Gastrocnemius medialis (tissue), 4 donors: ENCODE data around the gene KRTAP5-7. TPM values are rescaled to one million over a fixed set of nuclear protein-coding genes. Genes with fewer than 3 reads are reported as not detected.

Source experiments
- ATAC-seq, 2 donors: fragments of 150-250 bp; one replicate each; pipeline ENCODE4 v1.9.1; 2016
- DNase-seq, 2 donors: peaks; one replicate each; pipeline ENCODE4 v3.0.0-alpha.2; 2019
- H3K27ac ChIP-seq, 4 donors: fragments of 200-600 bp; sonication (generic); 1 replicate in 1 of 4; 2 replicates in 3 of 4; pipeline ENCODE4 v1.5.1; 2016 to 2018; ENCODE audit warnings: mild to moderate bottlenecking in 2 of 4, moderate library complexity in 1 of 4
- H3K27me3 ChIP-seq, 3 donors: fragments of 200-600 bp; sonication (generic) in 2 of 3; 1 replicate in 1 of 3; 2 replicates in 2 of 3; pipeline versions ENCODE4 v1.5.1 to v1.6.0; 2016 to 2019; ENCODE audit warnings: mild to moderate bottlenecking in 1 of 3, moderate library complexity in 1 of 3
- H3K36me3 ChIP-seq, 2 donors: fragments of 200-600 bp; sonication (generic) in 1 of 2; one replicate each; pipeline ENCODE4 v1.5.1; 2017 to 2018
- H3K4me1 ChIP-seq, 2 donors: fragments of 200-600 bp; sonication (generic) in 1 of 2; one replicate each; pipeline ENCODE4 v1.5.1; 2016 to 2017; ENCODE audit warnings: mild to moderate bottlenecking in 2 of 2
- H3K4me3 ChIP-seq, 4 donors: fragments of 200-600 bp; sonication (generic) in 3 of 4; 1 replicate in 1 of 4; 2 replicates in 3 of 4; pipeline ENCODE4 v1.5.1; 2016 to 2019; ENCODE audit warnings: mild to moderate bottlenecking in 2 of 4
- H3K9me3 ChIP-seq, 3 donors: fragments of 200-600 bp; sonication (generic) in 2 of 3; 1 replicate in 1 of 3; 2 replicates in 2 of 3; pipeline ENCODE4 v1.5.1; 2016 to 2019
- CTCF ChIP-seq, 5 experiments: fragments of 450-650 bp in 3 of 5; fragments of 200-600 bp in 2 of 5; sonication (generic) in 2 of 5; IDR thresholded peaks in 4 of 5; conservative IDR thresholded peaks in 1 of 5; 1 replicate in 4 of 5; 2 replicates in 1 of 5; pipeline ENCODE4 v1.5.1; 2016 to 2019; ENCODE audit warnings: antibody characterized with exemption in 5 of 5, mild to moderate bottlenecking in 3 of 5, moderate library complexity in 3 of 5
- POLR2A ChIP-seq, 2 donors: fragments of 450-650 bp; IDR thresholded peaks; one replicate each; pipeline ENCODE4 v1.6.1; 2017; ENCODE audit warnings: antibody characterized with exemption in 2 of 2, mild to moderate bottlenecking in 2 of 2, moderate library complexity in 2 of 2
- in situ Hi-C, 4 donors: fragments of 200-750 bp; cut with MboI; loops; one replicate each; pipeline versions ENCODE4 v1.15.0 to v1.8.0; 2017; ENCODE audit warnings: low sequenced_read_pairs in 4 of 4
- intact Hi-C: fragments of 100-400 bp; cut with DNase I; formaldehyde crosslinking; loops from one replicate; pipeline ENCODE4 v1.15.1; 2023; ENCODE audit warnings: low total_unique reads
- total RNA-seq, 4 donors: library from RNA; depleted of rRNA; stranded (reverse); fragments of >200 nt; gene quantifications; one replicate each; pipeline versions ENCODE4 v1.1.0 to v1.2.3, GENCODE V29; 2016

The KRTAP5-7 gene
- total RNA-seq, 4 donors from 2014 or later: not detected

GRCh38 chr11:71491940-71492339 is 35.1 kb upstream of the KRTAP5-7 start:
- Histone ChIP-seq H3K9me3 (no peaks in the 10 kb centered on the region), H3K4me3 (no peak overlapping the region), H3K27me3 (no peaks in the 10 kb centered on the region), H3K4me1 (no peaks in the 10 kb centered on the region), H3K36me3 (peaks cover 0 to 53% of the 10 kb centered on the region in 2 donors), H3K27ac (no peak overlapping the region)
- TF ChIP-seq POLR2A (IDR thresholded peaks at IDR 0.05) (no peak), CTCF (IDR thresholded peaks at IDR 0.05 in 4 of 5, conservative IDR thresholded peaks at IDR 0.05 in 1 of 5) (no peak)
- no peak for DNase-seq
- intact Hi-C loops: no loop called here
- no peak for ATAC-seq
- in situ Hi-C loops: no loop called here

- ATAC-seq (no peak), DNase-seq (peak in 1 of 2 donors; percentile 4)
- in situ Hi-C loops (no loop called here), intact Hi-C loops (loop anchor here (5.0 kb wide), 1 partner anchor 43 kb away; the partner anchor contains the start of gene NADSYN1)
- Histone ChIP-seq H3K27ac (no peak overlapping the region), H3K4me1 (peaks cover 0 to 12% of the 10 kb centered on the region in 2 donors), H3K4me3 (no peak overlapping the region), H3K9me3 (no peaks in the 10 kb centered on the region), H3K36me3 (peaks cover 0 to 59% of the 10 kb centered on the region in 2 donors), H3K27me3 (no peaks in the 10 kb centered on the region)
- no peak for TF ChIP-seq CTCF (IDR thresholded peaks at IDR 0.05 in 4 of 5, conservative IDR thresholded peaks at IDR 0.05 in 1 of 5)
- no peak for TF ChIP-seq POLR2A (IDR thresholded peaks at IDR 0.05)
Observed at GRCh38 chr11:71495286-71496230, 31.5 kb upstream of the KRTAP5-7 start.

GRCh38 chr11:71496421-71496820 is 30.6 kb upstream of the KRTAP5-7 start:
- in situ Hi-C loops: no loop called here
- TF ChIP-seq CTCF (IDR thresholded peaks at IDR 0.05 in 4 of 5, conservative IDR thresholded peaks at IDR 0.05 in 1 of 5) (no peak), POLR2A (IDR thresholded peaks at IDR 0.05) (no peak)
- Histone ChIP-seq H3K9me3 (no peaks in the 10 kb centered on the region), H3K4me3 (no peak overlapping the region), H3K27ac (no peak overlapping the region), H3K27me3 (no peaks in the 10 kb centered on the region), H3K4me1 (peaks cover 0 to 14% of the 10 kb centered on the region in 2 donors), H3K36me3 (peaks cover 0 to 56% of the 10 kb centered on the region in 2 donors)
- DNase-seq (peak in 1 of 2 donors; percentile 8), ATAC-seq (no peak)
- intact Hi-C loops: loop anchor here (5.0 kb wide), 1 partner anchor 44 kb away; the partner anchor contains the start of gene NADSYN1

GRCh38 chr11:71498091-71498490 is 29.0 kb upstream of the KRTAP5-7 start:
- peaks cover 0 to 14% of the 10 kb centered on the region in 2 donors for H3K4me1 ChIP-seq
- intact Hi-C loops: loop anchor here (5.0 kb wide), 1 partner anchor 46 kb away; the partner anchor contains the start of gene NADSYN1
- H3K36me3 ChIP-seq: peaks cover 0 to 47% of the 10 kb centered on the region in 2 donors
- H3K4me3 ChIP-seq: no peak overlapping the region
- H3K27me3 ChIP-seq: no peaks in the 10 kb centered on the region
- H3K27ac ChIP-seq: no peak overlapping the region
- TF ChIP-seq POLR2A (IDR thresholded peaks at IDR 0.05): no peak
- TF ChIP-seq CTCF (IDR thresholded peaks at IDR 0.05 in 4 of 5, conservative IDR thresholded peaks at IDR 0.05 in 1 of 5): no peak
- in situ Hi-C loops: no loop called here
- no peak for DNase-seq
- no peak for ATAC-seq
- no peaks in the 10 kb centered on the region for H3K9me3 ChIP-seq
